H9 (cell line): Measurements from ENCODE around the gene NOCT. TPM values are rescaled to one million over a fixed set of nuclear protein-coding genes. Genes with fewer than 3 reads are reported as not detected.

Source experiments
- DNase-seq: peaks from one replicate; pipeline ENCODE4 v3.0.0-alpha.2; 2017
- H2AFZ ChIP-seq: one replicate; pipeline ENCODE4 v1.6.1; 2013; ENCODE audit warnings: mild to moderate bottlenecking, low read length, control low read depth, moderate library complexity
- H2AK5ac ChIP-seq: 2 replicates; pipeline ENCODE4 v1.6.1; 2013; ENCODE audit warnings: low read length, control low read depth, mixed read lengths; ENCODE audit not compliant: insufficient read length
- H2BK120ac ChIP-seq: one replicate; pipeline ENCODE4 v1.6.1; 2013; ENCODE audit warnings: low read depth, mild to moderate bottlenecking, low read length, control low read depth, inconsistent platforms; ENCODE audit not compliant: poor library complexity, severe bottlenecking
- H2BK12ac ChIP-seq: 2 replicates; pipeline ENCODE4 v1.6.1; 2013; ENCODE audit warnings: low read length, control low read depth, mixed read lengths, low read depth; ENCODE audit not compliant: insufficient read length
- H2BK15ac ChIP-seq: 2 replicates; pipeline ENCODE4 v1.6.1; 2013; ENCODE audit warnings: low read depth, low read length, control low read depth
- H2BK20ac ChIP-seq: one replicate; pipeline ENCODE4 v1.6.1; 2013; ENCODE audit warnings: low read depth, mild to moderate bottlenecking, low read length, control low read depth, inconsistent platforms; ENCODE audit not compliant: poor library complexity, severe bottlenecking
- H2BK5ac ChIP-seq: 2 replicates; pipeline ENCODE4 v1.6.1; 2013; ENCODE audit warnings: low read length, control low read depth, mixed read lengths; ENCODE audit not compliant: insufficient read length
- H3K14ac ChIP-seq: 2 replicates; pipeline ENCODE4 v1.6.1; 2013; ENCODE audit warnings: low read length, control low read depth; ENCODE audit not compliant: insufficient read depth
- H3K18ac ChIP-seq: 2 replicates; pipeline ENCODE4 v1.6.1; 2013; ENCODE audit warnings: low read depth, mild to moderate bottlenecking, mixed read lengths, low read length, control low read depth; ENCODE audit not compliant: insufficient read length
- H3K23ac ChIP-seq: 2 replicates; pipeline ENCODE4 v1.6.1; 2013; ENCODE audit warnings: low read length, control low read depth, mixed read lengths, low read depth; ENCODE audit not compliant: insufficient read length
- H3K23me2 ChIP-seq: 2 replicates; pipeline ENCODE4 v1.6.1; 2013; ENCODE audit warnings: low read depth, mild to moderate bottlenecking, mixed read lengths, low read length, control low read depth; ENCODE audit not compliant: insufficient read length, poor library complexity, severe bottlenecking
- H3K27ac ChIP-seq: 2 replicates; pipeline ENCODE4 v1.5.1; 2013; ENCODE audit warnings: low read length, control low read depth, mixed read lengths, low read depth; ENCODE audit not compliant: insufficient read length
- H3K27me3 ChIP-seq: 2 replicates; pipeline ENCODE4 v1.6.1; 2013; ENCODE audit warnings: low read length, control low read depth, inconsistent platforms; ENCODE audit not compliant: insufficient read depth
- H3K4ac ChIP-seq: 2 replicates; pipeline ENCODE4 v1.6.1; 2013; ENCODE audit warnings: low read depth, mild to moderate bottlenecking, control low read depth, inconsistent platforms, low read length, moderate library complexity
- H3K4me1 ChIP-seq: 2 replicates; pipeline ENCODE4 v1.6.1; 2013; ENCODE audit warnings: low read length, control low read depth, inconsistent platforms; ENCODE audit not compliant: insufficient read depth
- H3K4me2 ChIP-seq: 2 replicates; pipeline ENCODE4 v1.6.1; 2013; ENCODE audit warnings: low read length, control low read depth, mixed read lengths; ENCODE audit not compliant: insufficient read length, insufficient read depth
- H3K56ac ChIP-seq: 2 replicates; pipeline ENCODE4 v1.6.1; 2013; ENCODE audit warnings: low read depth, mild to moderate bottlenecking, mixed read lengths, low read length, control low read depth; ENCODE audit not compliant: insufficient read length
- H3K79me1 ChIP-seq: 2 replicates; pipeline ENCODE4 v1.6.1; 2013; ENCODE audit warnings: low read depth, mild to moderate bottlenecking, moderate library complexity, low read length, control low read depth, inconsistent platforms; ENCODE audit not compliant: insufficient read depth, poor library complexity, severe bottlenecking
- H3K79me2 ChIP-seq: 2 replicates; pipeline ENCODE4 v1.6.1; 2013; ENCODE audit warnings: low read length, control low read depth, inconsistent platforms; ENCODE audit not compliant: insufficient read depth
- H3K9ac ChIP-seq: 2 replicates; pipeline ENCODE4 v1.6.1; 2013; ENCODE audit warnings: low read length, control low read depth, mixed read lengths; ENCODE audit not compliant: insufficient read length; ENCODE audit errors: extremely low read depth
- H3K9me3 ChIP-seq: one replicate; pipeline ENCODE4 v1.6.1; 2013; ENCODE audit warnings: low read depth, low read length, inconsistent platforms; ENCODE audit not compliant: control insufficient read depth
- H3T11ph ChIP-seq: one replicate; pipeline ENCODE4 v1.6.1; 2013; ENCODE audit warnings: mild to moderate bottlenecking, low read length, control low read depth, inconsistent platforms
- H4K20me1 ChIP-seq: one replicate; pipeline ENCODE4 v1.6.1; 2013; ENCODE audit not compliant: control insufficient read depth, insufficient read length, insufficient read depth
- H4K5ac ChIP-seq: 2 replicates; pipeline ENCODE4 v1.6.1; 2013; ENCODE audit warnings: low read depth, mild to moderate bottlenecking, mixed read lengths, low read length, control low read depth; ENCODE audit not compliant: insufficient read length
- H4K8ac ChIP-seq: replicated peaks from 2 replicates; pipeline ENCODE4 v1.6.1; 2013; ENCODE audit warnings: low read length, control low read depth, mixed read lengths, low read depth; ENCODE audit not compliant: insufficient read length
- H4K91ac ChIP-seq: 2 replicates; pipeline ENCODE4 v1.6.1; 2013; ENCODE audit warnings: low read depth, mild to moderate bottlenecking, moderate library complexity, mixed read lengths, low read length, control low read depth; ENCODE audit not compliant: insufficient read length
- H3K27ac Mint-ChIP-seq, 3 experiments: 2 replicates in 2 of 3; 3 replicates in 1 of 3; pipeline ENCODE4 v1.8.0; 2020 to 2021; ENCODE audit warnings: mixed read lengths in 3 of 3, mild to moderate bottlenecking in 1 of 3, moderate library complexity in 1 of 3
- H3K27me3 Mint-ChIP-seq: 2 replicates; pipeline ENCODE4 v1.8.0; 2021; ENCODE audit warnings: low read depth, mild to moderate bottlenecking, moderate library complexity, mixed read lengths
- H3K36me3 Mint-ChIP-seq, 3 experiments: 2 replicates in 2 of 3; 3 replicates in 1 of 3; pipeline ENCODE4 v1.8.0; 2020 to 2021; ENCODE audit warnings: low read depth in 3 of 3, mixed read lengths in 3 of 3; ENCODE audit not compliant: insufficient read depth in 1 of 3
- H3K4me1 Mint-ChIP-seq, 2 experiments: 2 replicates each; pipeline ENCODE4 v1.8.0; 2020; ENCODE audit warnings: mixed read lengths in 2 of 2
- H3K4me3 Mint-ChIP-seq, 2 experiments: 2 replicates in 1 of 2; 3 replicates in 1 of 2; pipeline ENCODE4 v1.8.0; 2020 to 2021; ENCODE audit warnings: mild to moderate bottlenecking in 2 of 2, mixed read lengths in 2 of 2, moderate library complexity in 1 of 2
- H3K9me3 Mint-ChIP-seq, 2 experiments: 2 replicates in 1 of 2; 3 replicates in 1 of 2; pipeline ENCODE4 v1.8.0; 2020; ENCODE audit warnings: mild to moderate bottlenecking in 2 of 2, mixed read lengths in 2 of 2, moderate library complexity in 1 of 2
- WGBS: extraction: QIAGEN DNeasy Blood & Tissue Kit; methylation state at CpG from one replicate; pipeline ENCODE4 v1.1.7; 2013; ENCODE audit warnings: missing lambda C conversion rate, low lambda C conversion rate, mixed read lengths; ENCODE audit not compliant: insufficient read length; ENCODE audit errors: extremely low coverage; 5-methylcytosine and 5-hydroxymethylcytosine counted together
- total RNA-seq: library from RNA; stranded (reverse); gene quantifications from 2 replicates; pipeline ENCODE4 v1.2.1, GENCODE V29; 2021
- TF ChIP-seq, protein P1 (sequence below): fragments of 200-600 bp; sonication (generic); conservative IDR thresholded peaks from 3 replicates; pipeline ENCODE4 v1.8.0; 2021; ENCODE audit warnings: antibody characterized with exemption, mild to moderate bottlenecking

NOCT gene
- total RNA-seq, 1 experiment from 2014 or later: 37.3 TPM

DNA sequence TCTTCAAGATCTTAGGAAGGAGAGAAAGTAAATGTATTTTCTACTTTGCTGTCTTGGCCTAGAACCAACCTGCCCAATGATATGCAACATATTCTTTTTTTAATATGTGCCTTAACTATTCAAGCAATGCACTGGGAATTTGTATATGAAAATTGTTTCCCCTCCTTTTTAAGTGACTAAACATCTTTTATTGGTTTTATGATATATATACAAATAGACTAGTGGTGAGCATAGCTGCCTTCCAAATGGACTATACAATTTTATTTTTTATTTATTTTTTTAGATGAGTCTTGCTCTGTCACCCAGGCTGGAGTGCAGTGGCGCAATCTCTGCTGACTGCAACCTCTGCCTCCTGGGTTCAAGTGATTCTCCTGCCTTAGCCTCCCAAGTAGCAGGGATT lies 10.3 kb downstream of the NOCT start:
- Histone ChIP-seq H4K8ac (no peak overlapping the region), H3K4ac (no peak overlapping the region), H3K56ac (no peak overlapping the region), H2BK12ac (no peak overlapping the region), H3K27me3 (no peaks in the 10 kb centered on the region), H3K9me3 (no peaks in the 10 kb centered on the region), H3K18ac (no peak overlapping the region), H4K5ac (no peak overlapping the region), H3K79me1 (peaks cover 6% of the 10 kb centered on the region), H3K4me2 (no peak overlapping the region), H3K27ac (no peak overlapping the region), H2BK5ac (no peak overlapping the region), H2BK120ac (no peak overlapping the region), H3K4me1 (no peaks in the 10 kb centered on the region; the same call in 1 of the 2 replicates), H2AK5ac (no peak overlapping the region), H2BK20ac (no peak overlapping the region), H2AFZ (no peak overlapping the region), H3K9ac (no peak overlapping the region), H3K23me2 (no peaks in the 10 kb centered on the region), H4K91ac (no peak overlapping the region), H3K79me2 (peaks cover 58% of the 10 kb centered on the region), H3T11ph (no peak overlapping the region), H2BK15ac (no peak overlapping the region), H3K23ac (no peak overlapping the region), H3K14ac (no peak overlapping the region), H4K20me1 (no peaks in the 10 kb centered on the region)
- Mint-ChIP-seq H3K36me3 (peaks cover 9 to 33% (median 25%) of the 10 kb centered on the region in 3 experiments), H3K4me1 (peaks cover 40 to 42% of the 10 kb centered on the region in 2 experiments), H3K9me3 (no peaks in the 10 kb centered on the region), H3K27ac (no peak overlapping the region), H3K27me3 (no peaks in the 10 kb centered on the region), H3K4me3 (no peak overlapping the region)
- WGBS: no CpG with 5 or more reads among the region's 1 CpG
- TF ChIP-seq, protein P1, sequence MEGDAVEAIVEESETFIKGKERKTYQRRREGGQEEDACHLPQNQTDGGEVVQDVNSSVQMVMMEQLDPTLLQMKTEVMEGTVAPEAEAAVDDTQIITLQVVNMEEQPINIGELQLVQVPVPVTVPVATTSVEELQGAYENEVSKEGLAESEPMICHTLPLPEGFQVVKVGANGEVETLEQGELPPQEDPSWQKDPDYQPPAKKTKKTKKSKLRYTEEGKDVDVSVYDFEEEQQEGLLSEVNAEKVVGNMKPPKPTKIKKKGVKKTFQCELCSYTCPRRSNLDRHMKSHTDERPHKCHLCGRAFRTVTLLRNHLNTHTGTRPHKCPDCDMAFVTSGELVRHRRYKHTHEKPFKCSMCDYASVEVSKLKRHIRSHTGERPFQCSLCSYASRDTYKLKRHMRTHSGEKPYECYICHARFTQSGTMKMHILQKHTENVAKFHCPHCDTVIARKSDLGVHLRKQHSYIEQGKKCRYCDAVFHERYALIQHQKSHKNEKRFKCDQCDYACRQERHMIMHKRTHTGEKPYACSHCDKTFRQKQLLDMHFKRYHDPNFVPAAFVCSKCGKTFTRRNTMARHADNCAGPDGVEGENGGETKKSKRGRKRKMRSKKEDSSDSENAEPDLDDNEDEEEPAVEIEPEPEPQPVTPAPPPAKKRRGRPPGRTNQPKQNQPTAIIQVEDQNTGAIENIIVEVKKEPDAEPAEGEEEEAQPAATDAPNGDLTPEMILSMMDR: no peak
- DNase-seq: no peak
